GM19397 (cell line): Measurements from ENCODE around the gene ALDOB.
A peak's percentile ranks its signal among the peaks of the same experiment; 100 is the strongest.

Experiments
- ATAC-seq: cut with Tn5 transposase; IDR thresholded peaks from one replicate; pipeline ENCODE4 v1.9.1; 2021; ENCODE audit warnings: mild to moderate bottlenecking, moderate library complexity; ENCODE audit not compliant: unreplicated experiment

Gene ALDOB

GRCh38 chr9:101457003-101457402, 21.4 kb upstream of the ALDOB start:
- ATAC-seq: no peak

- no peak for ATAC-seq
Measured at GRCh38 chr9:101455656-101456240, 20.2 kb upstream of the ALDOB start.

GRCh38 chr9:101453776-101454570, 18.4 kb upstream of the ALDOB start:
- ATAC-seq: no peak

GRCh38 chr9:101451498-101451897, 15.9 kb upstream of the ALDOB start:
- no peak for ATAC-seq

GRCh38 chr9:101450931-101451330, 15.4 kb upstream of the ALDOB start:
- no peak for ATAC-seq

- peak; percentile 97 for ATAC-seq
Measured at GRCh38 chr9:101449071-101449721, 13.6 kb upstream of the ALDOB start.

- no peak for ATAC-seq
Measured at GRCh38 chr9:101448680-101449070, 13.1 kb upstream of the ALDOB start.

- ATAC-seq: no peak
Measured at GRCh38 chr9:101446732-101447131, 11.2 kb upstream of the ALDOB start.

GRCh38 chr9:101445353-101446029, 9.9 kb upstream of the ALDOB start:
- ATAC-seq: no peak

GRCh38 chr9:101443364-101443771, 7.8 kb upstream of the ALDOB start:
- ATAC-seq: no peak

GRCh38 chr9:101442736-101443135, 7.2 kb upstream of the ALDOB start:
- ATAC-seq: no peak

GRCh38 chr9:101442318-101442717, 6.7 kb upstream of the ALDOB start:
- no peak for ATAC-seq

GRCh38 chr9:101440714-101441230, 5.2 kb upstream of the ALDOB start:
- ATAC-seq: no peak

- ATAC-seq: no peak
Measured at GRCh38 chr9:101438523-101438922, 2.9 kb upstream of the ALDOB start.

- no peak for ATAC-seq
Measured at GRCh38 chr9:101437806-101438232, 2.2 kb upstream of the ALDOB start.

- ATAC-seq: no peak
Measured at GRCh38 chr9:101434998-101435397, 576 bp downstream of the ALDOB start.

GRCh38 chr9:101433229-101433628, 2.3 kb downstream of the ALDOB start:
- ATAC-seq: no peak

GRCh38 chr9:101432740-101433139, 2.8 kb downstream of the ALDOB start:
- ATAC-seq: no peak

GRCh38 chr9:101432171-101432570, 3.4 kb downstream of the ALDOB start:
- no peak for ATAC-seq

GRCh38 chr9:101429736-101430135, 5.8 kb downstream of the ALDOB start:
- ATAC-seq: no peak

GRCh38 chr9:101428909-101429308, 6.7 kb downstream of the ALDOB start:
- no peak for ATAC-seq
